Measurements from ENCODE around the gene SCN5A.

DNA sequence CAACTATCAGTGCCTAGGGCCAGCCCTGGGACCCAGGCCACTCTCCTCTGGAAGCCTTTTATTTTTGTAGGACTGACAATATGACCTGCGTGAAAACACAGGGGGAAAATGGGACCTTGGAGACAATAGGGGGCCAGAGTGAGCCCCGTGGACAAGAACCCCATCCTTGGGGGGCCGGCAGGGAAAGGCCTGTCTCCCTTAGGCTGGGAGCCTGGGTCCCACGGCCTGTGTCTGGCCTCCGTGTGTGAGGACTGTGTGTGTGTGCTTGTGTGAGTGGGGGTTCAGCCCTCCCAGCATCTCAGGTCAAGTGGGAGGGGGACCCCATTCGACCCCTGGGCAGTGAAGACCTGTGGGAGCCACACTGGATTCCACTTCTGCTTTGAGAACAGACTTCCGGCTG, 100.0 kb downstream of the SCN5A start:
- TF ChIP-seq EZH2 (IDR thresholded peaks at IDR 0.05; ENCODE audit: insufficient read depth, poor library complexity, severe bottlenecking) (no peak), EZH2phosphoT487 (IDR thresholded peaks at IDR 0.05; ENCODE audit: insufficient read depth, low read depth) (no peak)

Measured in GM23248 (cell line).